Tibial artery (tissue), 4 donors: ENCODE measurements around the gene ARHGAP9.

Experiments
- DNase-seq, 2 donors: peaks; one replicate each; pipeline ENCODE4 v3.0.0-alpha.2; 2019
- H3K27ac ChIP-seq, 2 donors: fragments of 200-600 bp; sonication (generic) in 1 of 2; 1 replicate in 1 of 2; 2 replicates in 1 of 2; pipeline ENCODE4 v1.5.1; 2018 to 2019; ENCODE audit warnings: mild to moderate bottlenecking in 1 of 2
- H3K27me3 ChIP-seq, 2 donors: fragments of 200-600 bp; sonication (generic) in 1 of 2; one replicate each; pipeline versions ENCODE4 v1.5.1 to v1.6.0; 2016 to 2019
- H3K36me3 ChIP-seq, 3 donors: fragments of 200-600 bp; sonication (generic) in 2 of 3; one replicate each; pipeline ENCODE4 v1.5.1; 2016 to 2019; ENCODE audit warnings: mild to moderate bottlenecking in 2 of 3
- H3K4me1 ChIP-seq, 4 donors: fragments of 200-600 bp; sonication (generic) in 2 of 4; 1 replicate in 3 of 4; 2 replicates in 1 of 4; pipeline ENCODE4 v1.5.1; 2016 to 2019
- H3K4me3 ChIP-seq, 2 donors: fragments of 200-600 bp; sonication (generic) in 1 of 2; 1 replicate in 1 of 2; 2 replicates in 1 of 2; pipeline ENCODE4 v1.5.1; 2018 to 2019; ENCODE audit warnings: mild to moderate bottlenecking in 2 of 2
- H3K9me3 ChIP-seq, 3 donors: fragments of 200-600 bp; sonication (generic) in 1 of 3; one replicate each; pipeline ENCODE4 v1.5.1; 2016 to 2019
- CTCF ChIP-seq, 2 experiments: fragments of 200-600 bp in 1 of 2; fragments of 450-650 bp in 1 of 2; IDR thresholded peaks; one replicate each; pipeline ENCODE4 v1.5.1; 2017 to 2019; ENCODE audit warnings: antibody characterized with exemption in 2 of 2, mild to moderate bottlenecking in 1 of 2, moderate library complexity in 1 of 2
- intact Hi-C: fragments of 100-400 bp; cut with DNase I; formaldehyde crosslinking; loops from one replicate; pipeline ENCODE4 v1.15.0; 2023; ENCODE audit warnings: low total_unique reads

The ARHGAP9 gene

GRCh38 chr12:57479376-57480115 is at the start of gene ARHGAP9:
Gene ARHGAP9 (minus strand): TSS chr12:57479866. CDS start chr12:57479406, 460 bp downstream.
- Histone ChIP-seq H3K27me3 (peaks cover 0 to 51% of the 10 kb centered on the region in 2 donors), H3K4me1 (peaks cover 0 to 19% (median 14%) of the 10 kb centered on the region in 4 donors), H3K27ac (no peak within 1 kb of the TSS), H3K4me3 (no peak within 1 kb of the TSS), H3K36me3 (no peaks in the 10 kb centered on the region), H3K9me3 (no peaks in the 10 kb centered on the region)
- DNase-seq, result no peak
- TF ChIP-seq CTCF (IDR thresholded peaks at IDR 0.05), result no peak
- intact Hi-C loops, result loop anchor here (10.0 kb wide), 1 partner anchor 145 kb away; no protein-coding TSS in a partner anchor

- no peak for DNase-seq
- intact Hi-C loops, result loop anchor here (10.0 kb wide), 1 partner anchor 86 kb away; the partner anchor contains the start of gene ARHGEF25
- no peaks in the 10 kb centered on the region for H3K27me3 ChIP-seq
- peaks cover 89 to 100% (median 99%) of the 10 kb centered on the region in 3 donors for H3K36me3 ChIP-seq
- no peak for TF ChIP-seq CTCF (IDR thresholded peaks at IDR 0.05)
- no peak overlapping the region for H3K4me3 ChIP-seq
- peaks cover 0 to 23% (median 21%) of the 10 kb centered on the region in 4 donors for H3K4me1 ChIP-seq
- H3K27ac ChIP-seq, result no peak overlapping the region
- H3K9me3 ChIP-seq, result no peaks in the 10 kb centered on the region
These were observed 49.3 kb upstream of the ARHGAP9 start for GRCh38 chr12:57528831-57529555.

- TF ChIP-seq CTCF (IDR thresholded peaks at IDR 0.05), result no peak
- intact Hi-C loops, result loop anchor here (10.0 kb wide), 1 partner anchor 87 kb away; the partner anchor contains the start of gene ARHGEF25
These were observed 48.5 kb upstream of the ARHGAP9 start for GRCh38 chr12:57528176-57528575.

GRCh38 chr12:57527184-57527583 is 47.5 kb upstream of the ARHGAP9 start:
- H3K9me3 ChIP-seq, result no peaks in the 10 kb centered on the region
- no peak for DNase-seq
- peaks cover 0 to 33% (median 28%) of the 10 kb centered on the region in 4 donors for H3K4me1 ChIP-seq
- H3K36me3 ChIP-seq, result peaks cover 71 to 84% (median 81%) of the 10 kb centered on the region in 3 donors
- intact Hi-C loops, result loop anchor here (10.0 kb wide), 1 partner anchor 88 kb away; the partner anchor contains the start of gene ARHGEF25
- TF ChIP-seq CTCF (IDR thresholded peaks at IDR 0.05), result no peak
- H3K27me3 ChIP-seq, result no peaks in the 10 kb centered on the region
- H3K4me3 ChIP-seq, result no peak overlapping the region
- H3K27ac ChIP-seq, result no peak overlapping the region

More at GRCh38 chr12:57528176-57528575, 48.5 kb upstream of the ARHGAP9 start:
- no peak for DNase-seq
- H3K4me3 ChIP-seq, result no peak overlapping the region
- H3K9me3 ChIP-seq, result no peaks in the 10 kb centered on the region
- no peaks in the 10 kb centered on the region for H3K27me3 ChIP-seq
- H3K4me1 ChIP-seq, result peaks cover 0 to 31% (median 28%) of the 10 kb centered on the region in 4 donors
- peaks cover 81 to 94% (median 91%) of the 10 kb centered on the region in 3 donors for H3K36me3 ChIP-seq
- no peak overlapping the region for H3K27ac ChIP-seq

GRCh38 chr12:57526477-57527126 is 46.9 kb upstream of the ARHGAP9 start:
- DNase-seq, result no peak

More at GRCh38 chr12:57526477-57527126, 46.9 kb upstream of the ARHGAP9 start:
- Histone ChIP-seq H3K9me3 (no peaks in the 10 kb centered on the region), H3K4me1 (peaks cover 0 to 39% (median 32%) of the 10 kb centered on the region in 4 donors), H3K27ac (peak overlapping the region in 1 of 2 donors; percentile 7), H3K36me3 (peaks cover 65 to 79% (median 76%) of the 10 kb centered on the region in 3 donors), H3K4me3 (no peak overlapping the region), H3K27me3 (no peaks in the 10 kb centered on the region)
- no peak for TF ChIP-seq CTCF (IDR thresholded peaks at IDR 0.05)
- intact Hi-C loops, result loop anchor here (10.0 kb wide), 1 partner anchor 88 kb away; the partner anchor contains the start of gene ARHGEF25
